Measurements from ENCODE around the gene ASAP3. TPM values are rescaled to one million over a fixed set of nuclear protein-coding genes. Genes with fewer than 3 reads are reported as not detected.
A peak's percentile ranks its signal among the peaks of the same experiment; 100 is the strongest.

The ASAP3 gene
- total RNA-seq, 1 donor from 2014 or later: 65.7 TPM

DNA sequence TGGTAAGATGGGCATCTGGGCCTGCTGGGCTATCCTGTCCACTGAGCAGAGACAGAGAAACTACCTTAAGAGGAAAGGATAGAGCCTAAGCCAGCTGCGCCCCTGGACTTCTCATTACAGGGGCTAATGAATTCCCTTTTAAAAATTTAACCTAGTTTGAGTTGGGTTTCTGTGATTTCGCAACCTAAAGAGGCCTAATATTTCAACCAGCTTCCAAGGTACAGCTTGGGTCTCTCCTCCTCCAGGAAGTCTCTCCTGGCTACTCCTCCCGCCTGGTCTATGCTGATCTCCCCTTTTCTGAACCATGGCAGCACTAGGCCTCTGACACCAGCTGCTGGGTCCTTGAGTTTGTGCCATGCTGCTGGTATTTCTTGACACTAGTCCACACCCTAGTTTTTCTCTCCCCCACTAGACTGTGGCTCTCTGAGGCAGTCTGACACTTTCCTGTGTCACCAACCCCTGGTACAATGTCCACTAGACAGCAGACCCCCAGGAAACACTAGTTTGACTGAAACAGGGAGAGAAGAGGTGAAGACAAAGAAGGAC, 30.5 kb downstream of the ASAP3 start:
- Mint-ChIP-seq H3K4me3 (peak overlapping the region; percentile 56), H3K4me1 (ENCODE audit: unreplicated experiment) (peaks cover 7% of the 10 kb centered on the region), H3K9me3 (no peaks in the 10 kb centered on the region), H3K27me3 (no peaks in the 10 kb centered on the region), H3K36me3 (peaks cover 10% of the 10 kb centered on the region), H3K27ac (peak overlapping the region; percentile 16)
- DNase-seq (ENCODE audit: extremely low spot score, unreplicated experiment): no peak
- TF ChIP-seq, protein P1, sequence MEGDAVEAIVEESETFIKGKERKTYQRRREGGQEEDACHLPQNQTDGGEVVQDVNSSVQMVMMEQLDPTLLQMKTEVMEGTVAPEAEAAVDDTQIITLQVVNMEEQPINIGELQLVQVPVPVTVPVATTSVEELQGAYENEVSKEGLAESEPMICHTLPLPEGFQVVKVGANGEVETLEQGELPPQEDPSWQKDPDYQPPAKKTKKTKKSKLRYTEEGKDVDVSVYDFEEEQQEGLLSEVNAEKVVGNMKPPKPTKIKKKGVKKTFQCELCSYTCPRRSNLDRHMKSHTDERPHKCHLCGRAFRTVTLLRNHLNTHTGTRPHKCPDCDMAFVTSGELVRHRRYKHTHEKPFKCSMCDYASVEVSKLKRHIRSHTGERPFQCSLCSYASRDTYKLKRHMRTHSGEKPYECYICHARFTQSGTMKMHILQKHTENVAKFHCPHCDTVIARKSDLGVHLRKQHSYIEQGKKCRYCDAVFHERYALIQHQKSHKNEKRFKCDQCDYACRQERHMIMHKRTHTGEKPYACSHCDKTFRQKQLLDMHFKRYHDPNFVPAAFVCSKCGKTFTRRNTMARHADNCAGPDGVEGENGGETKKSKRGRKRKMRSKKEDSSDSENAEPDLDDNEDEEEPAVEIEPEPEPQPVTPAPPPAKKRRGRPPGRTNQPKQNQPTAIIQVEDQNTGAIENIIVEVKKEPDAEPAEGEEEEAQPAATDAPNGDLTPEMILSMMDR (conservative IDR thresholded peaks at IDR 0.05): no peak

DNA sequence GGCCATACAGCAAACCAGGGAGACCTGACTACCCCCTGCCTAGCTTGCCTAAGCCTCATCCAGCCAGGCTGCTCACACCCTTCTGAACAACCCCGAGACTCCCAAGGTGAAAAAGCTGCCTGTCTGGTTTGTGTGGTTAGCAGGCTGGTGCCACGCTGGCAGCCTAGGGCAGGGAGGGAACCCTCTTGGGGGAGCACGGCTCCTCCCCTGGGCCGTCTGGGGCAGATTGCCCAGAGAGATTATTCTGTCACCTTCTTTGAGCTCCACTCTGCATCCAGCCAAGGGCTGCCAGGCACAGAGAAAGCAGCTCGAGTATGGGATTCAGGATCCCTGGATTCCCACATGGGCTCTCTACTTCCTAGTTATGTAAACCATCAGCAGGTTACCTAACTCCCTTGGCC, 32.0 kb downstream of the ASAP3 start:
- peak overlapping the region; percentile 88 for H3K27ac Mint-ChIP-seq
- H3K36me3 Mint-ChIP-seq: peaks cover 7% of the 10 kb centered on the region
- H3K4me3 Mint-ChIP-seq: peak overlapping the region; percentile 36
- TF ChIP-seq, protein P1 (conservative IDR thresholded peaks at IDR 0.05): no peak
- no peak for DNase-seq (ENCODE audit: extremely low spot score, unreplicated experiment)
- peaks cover 7% of the 10 kb centered on the region for H3K4me1 Mint-ChIP-seq (ENCODE audit: unreplicated experiment)
- no peaks in the 10 kb centered on the region for H3K9me3 Mint-ChIP-seq
- H3K27me3 Mint-ChIP-seq: no peaks in the 10 kb centered on the region

DNA sequence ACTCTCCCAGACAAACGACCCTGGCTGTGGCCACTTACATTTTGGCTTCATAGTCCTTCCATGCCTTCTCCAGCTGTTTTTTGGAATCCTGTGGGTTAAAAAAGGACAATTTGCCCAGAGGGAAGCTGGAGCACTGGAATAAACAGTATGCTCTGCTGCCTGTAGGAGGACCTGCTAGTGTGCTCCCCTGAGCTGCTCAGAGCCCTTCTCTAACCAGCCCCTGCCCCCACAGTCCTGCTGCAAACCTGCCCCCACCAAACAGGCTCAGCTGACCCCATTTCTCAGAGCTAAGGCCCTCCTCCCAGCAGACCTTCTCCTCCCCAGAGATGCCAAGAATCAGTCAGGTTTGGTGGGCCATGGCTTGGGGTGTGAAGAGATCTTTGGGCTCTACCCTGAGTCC, 32.5 kb downstream of the ASAP3 start:
- DNase-seq (ENCODE audit: extremely low spot score, unreplicated experiment): no peak
- H3K36me3 Mint-ChIP-seq: peaks cover 7% of the 10 kb centered on the region
- no peaks in the 10 kb centered on the region for H3K9me3 Mint-ChIP-seq
- H3K27ac Mint-ChIP-seq: peak overlapping the region; percentile 88
- H3K27me3 Mint-ChIP-seq: no peaks in the 10 kb centered on the region
- TF ChIP-seq, protein P1 (conservative IDR thresholded peaks at IDR 0.05): no peak
- H3K4me1 Mint-ChIP-seq (ENCODE audit: unreplicated experiment): peaks cover 7% of the 10 kb centered on the region
- peak overlapping the region; percentile 36 for H3K4me3 Mint-ChIP-seq

DNA sequence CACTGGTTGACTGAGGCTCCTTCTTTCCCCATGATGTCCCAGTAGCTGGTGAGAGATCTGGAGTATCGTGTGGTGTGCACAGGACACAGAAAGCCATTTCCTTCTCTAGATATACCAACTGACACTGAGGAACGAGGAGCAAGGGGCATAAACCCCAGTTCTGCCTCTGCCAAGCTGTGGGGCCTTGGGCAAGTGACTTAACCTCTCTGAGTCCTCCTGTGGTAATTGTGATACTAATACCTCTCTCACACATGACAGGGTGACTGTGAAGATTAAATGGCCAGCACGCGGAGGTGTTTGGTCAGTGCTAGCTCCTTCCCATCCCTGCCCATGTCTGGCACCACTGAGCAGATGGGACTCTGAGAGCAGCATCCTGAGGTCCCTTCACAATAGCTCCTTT, 33.1 kb downstream of the ASAP3 start:
- no peak for DNase-seq (ENCODE audit: extremely low spot score, unreplicated experiment)

DNA sequence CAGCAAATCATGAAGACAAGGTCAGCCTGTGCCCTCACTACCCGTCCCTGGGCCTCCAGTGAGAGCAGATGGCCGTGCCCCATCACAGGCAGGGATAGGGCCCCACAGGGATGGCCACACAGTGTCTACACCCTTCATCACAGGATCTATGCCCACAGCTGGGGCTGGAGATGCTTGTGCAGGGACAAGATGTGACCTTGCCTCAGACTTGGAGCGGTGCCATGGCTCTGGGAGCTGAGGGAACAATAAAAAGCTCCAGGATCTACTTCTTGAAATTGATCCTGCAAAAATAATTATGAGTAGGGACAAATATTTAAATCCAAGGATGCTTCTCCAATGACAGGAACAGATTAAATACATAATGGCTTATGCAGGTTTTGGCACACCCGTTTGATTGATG, 34.0 kb downstream of the ASAP3 start:
- Mint-ChIP-seq H3K27me3 (no peaks in the 10 kb centered on the region), H3K27ac (no peak overlapping the region), H3K4me3 (no peak overlapping the region), H3K4me1 (ENCODE audit: unreplicated experiment) (peaks cover 7% of the 10 kb centered on the region), H3K9me3 (no peaks in the 10 kb centered on the region), H3K36me3 (peaks cover 7% of the 10 kb centered on the region)
- no peak for DNase-seq (ENCODE audit: extremely low spot score, unreplicated experiment)
- TF ChIP-seq, protein P1 (conservative IDR thresholded peaks at IDR 0.05): no peak

More for the DNA sequence above, 33.1 kb downstream of the ASAP3 start:
- Mint-ChIP-seq H3K4me1 (ENCODE audit: unreplicated experiment) (peaks cover 7% of the 10 kb centered on the region), H3K4me3 (no peak overlapping the region), H3K36me3 (peaks cover 7% of the 10 kb centered on the region), H3K27ac (no peak overlapping the region), H3K27me3 (no peaks in the 10 kb centered on the region), H3K9me3 (no peaks in the 10 kb centered on the region)
- TF ChIP-seq, protein P1 (conservative IDR thresholded peaks at IDR 0.05): no peak

DNA sequence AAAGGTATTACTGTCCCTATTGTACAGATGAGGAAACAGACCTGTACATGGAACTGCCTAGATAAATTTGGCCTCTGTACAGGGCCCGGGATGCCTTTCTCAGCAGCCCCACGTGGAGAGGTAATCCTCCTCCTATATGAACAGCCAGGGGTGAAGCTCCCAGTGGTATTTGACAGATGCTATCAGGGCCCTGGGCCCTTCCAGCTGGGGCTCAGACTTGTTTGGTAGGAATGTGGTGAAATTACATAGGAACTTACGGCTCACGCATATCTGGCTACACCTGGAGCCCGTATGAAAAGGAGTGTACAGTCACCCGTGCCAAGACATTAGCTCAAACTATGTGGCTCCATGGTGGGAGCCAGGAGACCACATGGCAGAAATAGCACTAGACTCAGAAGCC, 34.7 kb downstream of the ASAP3 start:
- H3K9me3 Mint-ChIP-seq: no peaks in the 10 kb centered on the region
- DNase-seq (ENCODE audit: extremely low spot score, unreplicated experiment): no peak
- TF ChIP-seq, protein P1 (conservative IDR thresholded peaks at IDR 0.05): no peak
- H3K36me3 Mint-ChIP-seq: peaks cover 7% of the 10 kb centered on the region
- no peaks in the 10 kb centered on the region for H3K27me3 Mint-ChIP-seq
- H3K4me3 Mint-ChIP-seq: no peak overlapping the region
- H3K4me1 Mint-ChIP-seq (ENCODE audit: unreplicated experiment): peaks cover 7% of the 10 kb centered on the region
- no peak overlapping the region for H3K27ac Mint-ChIP-seq
